Neuron (in vitro differentiated cells): ENCODE data around the gene IRF4.

ENCODE experiments used
- H2AFZ ChIP-seq: one replicate; pipeline ENCODE4 v1.6.1; 2013; ENCODE audit warnings: low read depth, mild to moderate bottlenecking, inconsistent platforms, low read length, moderate library complexity
- H3K27me3 ChIP-seq: one replicate; pipeline ENCODE4 v1.6.1; 2013; ENCODE audit warnings: low read length; ENCODE audit not compliant: insufficient read depth
- H3K36me3 ChIP-seq: one replicate; pipeline ENCODE4 v1.6.1; 2013; ENCODE audit warnings: low read length; ENCODE audit not compliant: insufficient read depth
- H3K4me1 ChIP-seq: one replicate; pipeline ENCODE4 v1.6.1; 2013; ENCODE audit warnings: low read length; ENCODE audit not compliant: insufficient read depth
- H3K4me3 ChIP-seq: 2 replicates; pipeline ENCODE4 v1.5.1; 2013; ENCODE audit warnings: mild to moderate bottlenecking, low read length, moderate library complexity
- H3K9me3 ChIP-seq: one replicate; pipeline ENCODE4 v1.6.1; 2013; ENCODE audit warnings: low read length

The IRF4 gene

GRCh38 chr6:391559-392440 is at the start of gene IRF4:
IRF4 (plus strand) TSS chr6:391752; CDS start chr6:393153, 1,401 bp downstream.
- no peak within 1 kb of the TSS for H2AFZ ChIP-seq
- H3K4me3 ChIP-seq: no peak within 1 kb of the TSS
- peaks cover 3% of the 10 kb centered on the region for H3K4me1 ChIP-seq
- peaks cover 87% of the 10 kb centered on the region for H3K27me3 ChIP-seq
- H3K9me3 ChIP-seq: no peaks in the 10 kb centered on the region
- H3K36me3 ChIP-seq: no peaks in the 10 kb centered on the region

GRCh38 chr6:341914-342831 is 49.4 kb upstream of the IRF4 start:
- Histone ChIP-seq H3K36me3 (no peaks in the 10 kb centered on the region), H3K4me3 (no peak overlapping the region), H2AFZ (no peak overlapping the region), H3K4me1 (peaks cover 4% of the 10 kb centered on the region), H3K27me3 (no peaks in the 10 kb centered on the region), H3K9me3 (no peaks in the 10 kb centered on the region)

- Histone ChIP-seq H3K4me1 (peaks cover 4% of the 10 kb centered on the region), H2AFZ (no peak overlapping the region), H3K36me3 (no peaks in the 10 kb centered on the region), H3K9me3 (no peaks in the 10 kb centered on the region), H3K4me3 (no peak overlapping the region), H3K27me3 (no peaks in the 10 kb centered on the region)
Observed at GRCh38 chr6:342832-343179, 48.7 kb upstream of the IRF4 start.

GRCh38 chr6:343226-343935 is 48.2 kb upstream of the IRF4 start:
- Histone ChIP-seq H3K27me3 (no peaks in the 10 kb centered on the region), H3K4me3 (no peak overlapping the region), H3K4me1 (peaks cover 4% of the 10 kb centered on the region), H3K9me3 (no peaks in the 10 kb centered on the region), H3K36me3 (no peaks in the 10 kb centered on the region), H2AFZ (no peak overlapping the region)

DNA sequence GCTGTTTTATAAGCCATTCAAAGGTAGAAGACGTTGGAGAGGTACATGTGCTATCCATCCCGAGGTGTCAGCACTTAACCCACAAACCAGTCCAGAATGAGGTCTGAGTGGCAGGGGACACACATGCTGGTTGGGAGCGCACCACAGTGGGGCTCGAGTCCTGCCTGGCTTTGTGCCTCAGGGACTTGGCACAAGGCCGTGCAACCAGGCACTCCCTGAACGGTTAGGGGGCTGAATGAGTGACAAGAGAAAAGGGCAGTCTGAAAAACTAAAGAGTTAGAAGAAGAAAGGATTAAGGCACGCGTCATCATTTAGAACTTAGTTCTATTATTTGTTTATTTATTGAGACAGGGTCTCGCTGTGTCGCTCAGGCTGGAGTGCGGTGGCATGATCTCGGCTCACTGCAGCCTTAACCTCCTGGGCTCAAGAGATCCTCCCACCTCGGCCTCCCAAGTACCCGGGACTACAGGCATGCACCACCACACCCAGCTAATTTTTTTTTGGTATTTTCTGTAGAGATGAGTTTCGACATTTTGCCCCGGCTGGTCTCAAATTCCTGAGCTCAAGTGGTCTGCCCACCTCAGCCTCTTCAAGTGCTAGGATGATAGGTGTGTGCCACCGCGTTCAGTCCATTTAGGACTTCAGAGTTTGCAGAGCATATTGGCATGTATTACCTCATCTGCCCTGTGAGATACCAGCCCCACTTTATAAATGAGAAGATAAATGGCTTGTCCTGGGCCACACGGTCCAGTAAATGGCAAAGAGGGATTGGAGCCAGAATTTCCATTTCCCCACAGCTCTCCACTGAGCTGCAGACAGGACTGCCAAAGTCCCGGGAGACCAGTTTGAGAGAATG is 47.4 kb upstream of the IRF4 start:
- Histone ChIP-seq H3K36me3 (no peaks in the 10 kb centered on the region), H3K27me3 (no peaks in the 10 kb centered on the region), H3K4me3 (no peak overlapping the region), H2AFZ (no peak overlapping the region), H3K4me1 (no peaks in the 10 kb centered on the region), H3K9me3 (no peaks in the 10 kb centered on the region)

DNA sequence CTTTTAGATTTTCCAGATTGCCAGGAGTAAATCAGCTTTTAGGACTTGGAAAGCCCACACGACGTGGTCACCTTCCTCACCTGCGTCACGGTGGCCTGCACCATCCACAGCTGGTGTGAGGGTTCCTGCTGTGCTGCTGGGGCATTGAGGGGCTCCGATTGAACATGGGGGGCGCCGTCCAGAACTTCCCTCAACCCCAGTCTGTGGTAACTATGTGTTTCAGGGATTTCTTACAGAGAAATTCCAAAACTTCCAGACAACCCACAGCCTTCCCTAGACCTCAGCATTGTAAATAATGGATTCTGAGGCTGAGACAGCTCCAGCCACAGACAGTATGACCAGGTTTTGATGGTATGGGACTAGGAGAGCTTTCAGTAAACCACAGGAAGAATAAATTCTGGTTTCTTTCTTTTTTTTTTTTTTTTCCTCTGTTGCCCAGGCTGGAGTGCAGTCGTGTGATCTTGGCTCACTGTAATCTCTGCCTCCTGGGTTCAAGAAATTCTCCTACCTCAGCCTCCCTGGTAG is 46.7 kb upstream of the IRF4 start:
- H3K4me3 ChIP-seq: no peak overlapping the region
- no peaks in the 10 kb centered on the region for H3K27me3 ChIP-seq
- H3K9me3 ChIP-seq: no peaks in the 10 kb centered on the region
- H3K36me3 ChIP-seq: no peaks in the 10 kb centered on the region
- H3K4me1 ChIP-seq: no peaks in the 10 kb centered on the region
- H2AFZ ChIP-seq: no peak overlapping the region

DNA sequence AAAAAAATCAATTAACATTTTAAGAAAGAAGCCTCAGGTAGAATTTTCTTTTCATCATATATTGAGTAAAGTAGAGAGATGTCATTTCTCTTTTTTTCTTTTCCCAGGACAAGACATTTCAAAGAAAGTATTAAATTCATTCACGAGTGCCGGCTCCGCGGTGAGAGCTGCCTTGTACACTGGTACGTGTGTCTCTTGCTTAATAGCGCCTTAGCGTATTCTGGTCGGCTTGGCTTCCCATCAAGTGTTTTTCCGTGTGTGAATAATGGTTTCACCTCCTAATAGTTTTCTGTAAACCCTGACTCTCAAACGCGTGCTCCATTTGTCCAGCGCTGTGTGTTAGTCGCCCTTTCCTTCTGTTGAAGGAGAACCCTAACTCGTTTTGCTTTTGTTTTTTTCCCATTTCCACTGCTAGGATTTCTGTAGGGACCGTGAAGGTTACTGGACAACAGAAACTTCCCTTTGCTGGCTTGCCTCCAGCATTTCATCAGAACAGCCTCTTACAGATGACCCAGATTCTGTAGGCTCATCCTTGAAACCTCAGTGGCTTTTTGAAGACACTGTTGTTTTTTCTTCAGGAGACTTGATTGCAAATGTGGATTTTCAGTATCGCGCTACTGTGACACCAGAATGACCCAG is 45.7 kb upstream of the IRF4 start:
- Histone ChIP-seq H2AFZ (no peak overlapping the region), H3K27me3 (no peaks in the 10 kb centered on the region), H3K4me1 (no peaks in the 10 kb centered on the region), H3K4me3 (no peak overlapping the region), H3K36me3 (no peaks in the 10 kb centered on the region), H3K9me3 (no peaks in the 10 kb centered on the region)

DNA sequence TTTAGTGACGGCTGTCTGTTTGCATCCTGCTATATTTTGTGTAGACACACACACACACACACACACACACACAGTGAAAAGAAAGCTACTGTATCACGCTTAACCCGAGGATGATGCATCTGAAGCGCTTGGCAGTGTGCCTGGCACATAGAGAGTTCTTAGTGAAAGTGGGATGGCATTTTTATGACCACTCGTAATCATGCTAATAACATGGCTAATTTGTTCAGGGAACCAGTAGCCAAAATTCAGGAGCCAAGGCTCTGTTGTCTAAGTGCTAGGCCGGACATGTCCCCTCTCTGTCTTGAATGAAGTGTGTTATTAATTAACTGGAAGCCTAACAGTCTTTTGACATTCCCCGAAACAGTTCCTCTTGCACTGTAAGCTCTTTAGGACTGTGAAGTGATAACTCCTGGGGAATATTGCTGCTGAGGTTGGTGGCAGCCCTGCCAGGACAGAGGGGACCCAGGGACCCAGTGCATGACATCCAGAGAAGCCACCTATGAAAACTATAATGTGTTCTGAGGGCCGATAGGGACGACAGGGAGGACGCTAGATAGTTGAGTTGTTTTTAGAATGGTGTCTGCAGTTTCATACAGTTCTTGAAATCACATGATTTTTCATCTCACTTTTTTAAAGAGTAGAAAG is 45.0 kb upstream of the IRF4 start:
- no peaks in the 10 kb centered on the region for H3K9me3 ChIP-seq
- no peaks in the 10 kb centered on the region for H3K36me3 ChIP-seq
- H3K27me3 ChIP-seq: no peaks in the 10 kb centered on the region
- no peak overlapping the region for H3K4me3 ChIP-seq
- no peaks in the 10 kb centered on the region for H3K4me1 ChIP-seq
- H2AFZ ChIP-seq: no peak overlapping the region

DNA sequence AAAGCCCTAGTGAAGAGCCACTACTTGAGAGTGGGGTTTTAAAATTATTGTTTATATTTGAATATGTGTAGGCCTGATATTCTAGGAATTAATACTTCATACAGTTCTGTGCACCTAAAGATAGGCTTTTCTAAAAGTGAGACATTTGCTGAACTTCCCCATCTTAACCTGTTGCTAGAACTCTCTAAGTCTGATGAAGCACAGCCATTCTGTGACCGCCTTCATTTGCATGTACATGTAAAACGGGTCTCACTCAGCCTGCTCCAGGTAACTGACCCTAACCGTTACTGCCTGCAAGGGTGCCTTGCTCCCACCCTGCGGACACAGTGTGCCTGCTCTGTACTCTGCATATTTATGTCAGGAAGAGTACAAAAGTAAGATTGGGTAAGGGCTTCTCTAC is 44.3 kb upstream of the IRF4 start:
- Histone ChIP-seq H2AFZ (no peak overlapping the region), H3K4me3 (no peak overlapping the region), H3K4me1 (no peaks in the 10 kb centered on the region), H3K27me3 (no peaks in the 10 kb centered on the region), H3K36me3 (no peaks in the 10 kb centered on the region), H3K9me3 (no peaks in the 10 kb centered on the region)

GRCh38 chr6:347951-348859 is 43.3 kb upstream of the IRF4 start:
- Histone ChIP-seq H3K27me3 (no peaks in the 10 kb centered on the region), H2AFZ (no peak overlapping the region), H3K4me3 (no peak overlapping the region), H3K9me3 (no peaks in the 10 kb centered on the region), H3K36me3 (no peaks in the 10 kb centered on the region), H3K4me1 (no peaks in the 10 kb centered on the region)
